Fibroblast of skin of left quadriceps (primary cell): Measurements from ENCODE around the gene SLC37A1.
"Not testable (repeated sequence)": the region's sequence is repeated elsewhere in the genome, so short reads cannot be mapped to it uniquely, and the experiment has no call there.

Experiments
- DNase-seq, 2 experiments: peaks; one replicate each; pipeline ENCODE4 v3.0.0-alpha.2; 2013; ENCODE audit warnings: low read depth in 2 of 2

The SLC37A1 gene

DNA sequence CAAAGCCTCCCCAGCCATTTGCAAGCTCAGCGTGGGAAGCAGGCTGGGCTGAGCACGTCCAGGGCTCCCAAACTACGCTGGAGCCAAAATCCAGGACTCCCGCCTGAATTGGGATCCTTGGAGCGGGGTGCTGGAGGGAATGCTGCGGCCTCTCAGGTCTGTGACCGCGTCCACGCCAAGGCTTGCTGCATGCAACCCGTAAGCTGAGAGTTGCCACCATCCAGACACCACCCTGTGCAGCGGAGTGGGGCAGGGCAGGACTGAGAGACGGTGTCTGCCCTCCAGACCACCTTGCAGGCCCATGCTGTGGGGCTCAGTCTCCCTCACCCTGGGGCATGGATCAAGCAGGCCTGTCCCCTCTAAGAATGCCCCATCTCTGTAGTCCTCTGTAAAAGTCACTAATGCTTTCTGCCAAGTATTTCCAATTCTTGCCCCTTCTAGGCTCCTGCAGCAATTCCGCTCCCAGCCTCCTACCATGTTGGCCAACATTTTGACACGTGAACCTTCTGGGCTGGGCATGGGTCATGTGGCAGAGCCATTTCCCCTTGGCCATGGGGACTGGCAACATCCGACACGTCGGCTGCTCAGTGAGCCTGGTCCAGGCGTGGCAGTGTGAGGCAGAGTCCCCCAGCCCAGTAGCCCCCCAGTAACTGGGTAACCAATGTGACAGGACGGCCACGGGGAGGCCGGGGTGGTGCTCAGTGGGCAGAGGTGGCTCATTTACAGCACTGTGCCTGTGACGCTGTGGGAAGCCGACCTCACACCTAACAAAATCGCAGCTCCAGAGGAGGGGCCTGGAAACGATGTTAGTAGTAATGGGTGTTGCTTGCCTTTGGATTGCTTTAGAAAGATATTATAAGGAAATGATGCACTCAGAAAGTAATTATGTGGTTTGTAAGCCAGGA lies 81.9 kb downstream of the SLC37A1 start:
- DNase-seq, result no peak

DNA sequence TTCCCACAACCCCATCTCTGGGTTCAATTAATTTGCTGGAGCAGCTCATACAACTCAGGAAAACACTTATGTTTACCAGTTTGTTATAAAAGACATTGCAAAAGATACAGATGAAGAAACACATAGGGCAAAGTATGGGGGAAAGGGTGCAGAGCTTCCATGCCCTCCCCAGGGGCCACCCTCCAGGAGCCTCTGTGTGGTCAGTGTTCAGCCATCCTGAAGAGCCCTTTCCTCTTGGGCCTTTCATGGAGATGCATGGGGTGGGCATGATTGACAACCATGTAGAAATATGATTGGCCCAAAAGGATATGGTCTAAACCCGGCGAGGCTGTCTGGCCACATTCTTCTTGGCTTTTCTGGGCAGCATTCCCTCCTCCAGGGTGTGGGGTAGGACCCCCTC lies 83.0 kb downstream of the SLC37A1 start:
- no peak for DNase-seq

DNA sequence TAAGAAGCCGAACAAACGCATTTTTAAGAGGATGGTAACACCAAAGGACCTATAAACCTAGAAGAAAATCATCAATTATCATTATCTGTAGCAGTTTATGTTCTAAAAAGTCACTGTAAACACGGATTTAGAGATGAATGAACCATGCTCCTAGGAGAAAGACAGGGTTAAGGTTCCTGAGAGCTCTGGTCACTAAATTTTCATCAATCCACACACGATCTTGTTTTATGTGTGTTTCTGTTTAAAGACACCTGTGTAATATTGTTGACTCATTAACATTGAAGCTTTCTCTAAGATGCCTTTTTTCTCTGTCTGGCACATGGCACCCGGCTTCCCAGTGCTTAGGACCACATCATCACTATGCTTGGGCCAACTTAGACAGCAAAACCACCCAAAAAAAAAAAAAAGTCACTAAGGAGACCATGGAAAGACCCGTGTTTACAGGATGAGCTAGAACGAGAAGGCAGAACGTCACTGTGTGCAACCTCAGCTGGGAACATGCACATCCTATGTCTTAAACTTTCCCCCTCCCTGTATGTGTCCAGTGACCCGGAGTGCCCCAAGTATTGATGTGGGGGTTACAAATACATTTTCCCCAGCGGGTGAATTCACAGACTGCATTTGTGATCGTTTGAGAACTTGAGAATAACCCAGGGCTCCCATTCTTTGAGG lies 84.0 kb downstream of the SLC37A1 start:
- DNase-seq, result no peak

DNA sequence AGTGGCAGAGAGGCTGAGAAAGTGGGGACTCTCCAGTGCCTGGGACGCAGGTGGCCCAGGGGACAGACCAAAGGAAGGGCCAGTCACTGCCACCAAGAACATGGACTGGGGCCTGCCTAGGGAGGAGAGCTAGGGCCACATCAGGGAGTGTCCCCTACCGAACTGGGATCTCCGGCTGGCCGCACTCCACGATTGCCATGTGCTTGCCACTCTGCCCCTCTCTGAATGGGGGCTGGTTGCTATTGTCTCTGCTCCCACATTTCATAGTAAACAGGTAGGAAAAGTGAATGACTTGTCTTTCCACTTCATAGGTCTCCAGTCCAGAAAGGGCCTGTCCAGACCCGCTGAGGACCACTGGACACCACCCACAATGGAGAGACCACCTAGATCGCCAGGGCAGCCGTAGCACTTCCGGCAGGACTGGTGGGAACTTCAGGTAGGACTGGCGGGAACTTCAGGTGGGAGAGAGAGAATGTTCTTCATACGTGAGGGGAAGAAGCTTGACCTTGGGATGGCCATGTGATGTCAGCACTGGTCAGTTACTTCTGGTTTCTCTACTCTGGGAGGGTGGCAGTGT lies 84.6 kb downstream of the SLC37A1 start:
- DNase-seq, result no peak

DNA sequence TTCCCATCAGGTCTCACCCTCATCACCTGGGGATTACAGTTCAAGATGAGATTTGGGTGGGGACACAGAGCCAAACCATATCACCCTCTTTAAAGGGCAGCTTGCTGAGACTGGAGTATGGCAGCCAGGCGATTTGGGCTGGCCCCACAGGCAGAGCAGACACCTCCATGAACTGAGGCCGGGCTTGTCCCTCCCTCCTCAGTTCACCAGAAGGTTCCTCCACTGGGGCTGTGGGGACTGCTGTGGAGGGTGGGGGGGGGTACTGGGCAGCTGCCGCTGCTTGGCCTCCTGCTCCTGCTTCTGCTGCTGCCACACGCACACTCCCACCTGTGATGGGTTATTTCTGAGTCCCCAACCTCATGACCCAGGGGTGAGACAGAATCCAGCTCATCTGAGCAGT lies 85.8 kb downstream of the SLC37A1 start:
- DNase-seq, result no peak

DNA sequence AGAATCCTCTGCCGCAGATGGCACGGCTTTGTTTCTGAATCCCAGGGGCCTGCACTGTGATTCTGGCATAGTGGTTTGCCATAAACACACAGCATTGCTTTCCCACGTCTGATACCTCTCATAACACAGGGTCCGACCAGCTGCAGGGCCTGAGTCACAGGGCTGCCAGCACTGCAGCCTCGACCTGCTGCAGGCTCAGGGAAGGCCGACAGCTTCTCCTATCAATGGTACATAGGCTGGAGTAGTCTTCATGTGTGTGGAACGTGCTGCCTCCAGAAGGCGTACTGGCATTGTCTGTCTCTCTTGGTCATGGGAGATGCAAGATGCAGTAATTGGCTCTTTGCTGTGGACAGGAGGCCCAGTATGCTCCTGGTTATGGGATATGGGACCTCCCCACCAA lies 86.3 kb downstream of the SLC37A1 start:
- no peak for DNase-seq

DNA sequence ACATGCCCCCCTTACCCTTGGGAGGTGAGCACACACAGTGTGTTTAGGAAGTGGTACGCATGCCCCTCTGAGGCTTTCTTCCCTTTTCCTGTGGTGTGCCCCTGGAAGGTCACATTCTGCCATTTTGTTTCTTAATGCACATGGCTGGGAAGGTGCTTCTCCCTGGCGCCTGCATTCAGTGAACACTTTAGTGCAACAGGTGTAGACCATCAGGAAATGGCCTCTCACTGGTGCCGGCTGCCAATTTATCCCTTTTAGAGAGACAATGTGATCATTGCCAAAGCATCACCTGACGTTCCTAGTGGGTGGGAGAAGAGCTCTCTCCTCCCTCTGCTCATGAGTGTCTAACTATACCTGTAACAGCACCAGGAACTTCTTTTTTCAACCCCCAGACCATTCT lies 88.0 kb downstream of the SLC37A1 start:
- DNase-seq, result no peak

DNA sequence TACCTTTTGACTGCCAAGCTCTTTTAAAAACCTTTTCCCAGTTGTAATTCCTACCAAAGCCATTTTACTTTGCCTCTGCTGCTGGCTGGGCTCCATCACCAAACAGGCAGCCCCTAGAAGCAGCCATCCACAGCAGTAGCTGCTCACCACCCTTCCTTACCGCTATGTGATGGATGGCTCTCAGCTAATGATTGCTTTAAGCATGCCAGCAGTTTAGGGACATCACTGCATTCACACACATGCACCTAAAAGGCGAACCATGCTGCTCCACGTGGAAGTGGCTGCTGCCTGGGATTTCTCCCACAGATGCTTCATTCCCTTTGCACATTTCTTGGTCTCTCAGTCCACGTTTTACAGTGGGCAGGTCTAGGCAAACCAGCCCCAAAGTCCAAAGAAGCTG lies 93.5 kb downstream of the SLC37A1 start:
- no peak for DNase-seq

DNA sequence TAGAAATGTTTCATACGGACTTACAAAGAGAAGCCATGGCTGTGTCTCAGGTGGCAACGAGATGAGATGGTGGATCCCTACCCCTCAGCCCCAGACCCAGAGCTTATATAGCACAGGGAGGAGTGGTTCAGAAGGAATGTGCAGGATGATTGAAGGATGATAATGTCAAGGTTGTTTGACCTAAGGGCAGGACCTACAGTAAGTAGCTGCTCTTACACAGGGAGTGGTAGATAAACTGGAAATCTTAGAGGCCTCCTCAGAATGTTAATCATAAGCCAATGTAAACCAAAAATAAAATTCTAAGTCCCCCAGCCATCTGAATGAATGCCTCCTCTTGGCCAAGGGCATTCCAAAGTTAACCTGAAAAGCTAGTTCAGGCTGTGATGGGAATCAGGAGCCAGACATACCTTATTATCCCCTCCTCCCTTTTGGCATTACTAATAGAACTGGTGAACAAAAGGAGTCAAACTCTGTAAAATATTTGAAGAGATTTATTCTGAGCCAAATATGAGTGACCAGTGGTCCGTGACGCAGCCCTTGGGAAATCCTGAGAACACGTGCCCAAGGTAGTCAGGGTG lies 94.0 kb downstream of the SLC37A1 start:
- no peak for DNase-seq

DNA sequence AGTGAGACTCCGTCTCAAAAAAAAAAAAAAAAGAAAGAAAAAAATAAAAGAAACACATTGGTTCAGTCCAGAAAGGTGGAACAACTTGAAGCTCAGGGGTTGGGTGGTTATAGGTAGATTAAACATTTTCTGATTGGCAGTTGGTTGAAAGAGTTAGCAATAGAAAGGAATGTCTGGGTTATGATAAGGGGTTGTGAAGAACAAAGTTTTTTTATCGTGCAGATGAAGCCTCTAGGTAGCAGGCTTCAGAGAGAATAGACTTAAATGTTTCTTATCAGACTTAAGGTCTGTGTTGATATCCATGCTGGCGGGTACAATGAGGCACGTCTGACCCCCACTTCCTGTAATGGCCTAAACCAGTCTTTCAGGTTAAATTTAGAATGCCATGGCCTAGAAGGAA lies 94.8 kb downstream of the SLC37A1 start:
- DNase-seq, result no peak

DNA sequence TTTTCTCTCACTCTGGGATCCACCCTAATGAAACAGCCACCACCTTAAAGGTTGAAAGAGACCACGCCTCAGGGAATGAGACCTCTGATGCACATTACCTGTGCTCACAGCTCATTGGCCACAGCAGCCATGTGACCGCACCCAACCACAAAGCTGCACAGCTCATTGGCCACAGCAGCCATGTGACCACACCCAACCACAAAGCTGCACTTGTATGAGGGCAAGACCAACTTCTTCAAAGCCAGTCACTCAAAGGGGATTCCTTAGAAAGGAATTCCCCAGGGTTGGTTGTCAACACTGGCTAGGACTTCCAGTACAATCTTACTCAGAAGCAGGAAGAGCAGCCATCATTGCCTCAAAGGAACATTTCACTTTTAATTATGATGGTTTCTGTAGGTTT lies 96.2 kb downstream of the SLC37A1 start:
- DNase-seq, result no peak

DNA sequence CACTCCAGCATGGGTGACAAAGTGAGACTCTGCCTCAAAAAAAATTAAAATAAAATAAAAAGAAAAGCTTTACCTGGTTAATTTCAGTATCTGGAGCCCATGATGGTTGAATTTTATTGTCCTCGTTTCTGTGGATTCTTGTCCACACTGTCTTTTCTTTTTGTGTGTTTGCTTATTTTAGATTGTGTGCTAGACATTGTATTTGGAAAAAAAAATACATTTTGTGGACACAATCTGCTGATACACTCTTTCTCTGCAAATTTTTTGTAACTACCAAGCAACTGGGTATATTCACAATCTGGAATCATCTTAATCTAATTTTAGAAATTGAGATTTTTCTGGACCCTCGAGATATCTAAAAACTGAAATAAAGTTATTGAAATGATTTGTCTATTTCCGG lies 98.2 kb downstream of the SLC37A1 start:
- DNase-seq, result no peak

DNA sequence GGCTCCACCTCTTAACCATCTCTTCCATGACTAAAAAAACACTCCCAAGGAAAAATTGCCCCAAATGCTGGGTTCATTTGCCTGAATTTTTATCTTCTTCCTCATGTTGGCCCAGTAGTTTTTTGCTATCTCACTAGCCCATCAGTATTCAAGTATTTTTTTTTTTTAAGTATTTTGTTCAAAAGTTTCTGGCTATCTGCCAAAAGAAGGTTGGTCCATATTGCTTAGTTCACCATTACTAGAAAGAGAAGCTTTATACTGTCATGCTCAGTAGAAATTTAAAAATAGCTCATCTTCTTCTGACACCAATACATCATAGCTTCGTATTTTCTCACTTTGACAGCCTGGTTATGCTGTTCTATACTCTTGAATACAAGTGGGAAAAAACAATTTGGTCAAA lies 98.7 kb downstream of the SLC37A1 start:
- no peak for DNase-seq

DNA sequence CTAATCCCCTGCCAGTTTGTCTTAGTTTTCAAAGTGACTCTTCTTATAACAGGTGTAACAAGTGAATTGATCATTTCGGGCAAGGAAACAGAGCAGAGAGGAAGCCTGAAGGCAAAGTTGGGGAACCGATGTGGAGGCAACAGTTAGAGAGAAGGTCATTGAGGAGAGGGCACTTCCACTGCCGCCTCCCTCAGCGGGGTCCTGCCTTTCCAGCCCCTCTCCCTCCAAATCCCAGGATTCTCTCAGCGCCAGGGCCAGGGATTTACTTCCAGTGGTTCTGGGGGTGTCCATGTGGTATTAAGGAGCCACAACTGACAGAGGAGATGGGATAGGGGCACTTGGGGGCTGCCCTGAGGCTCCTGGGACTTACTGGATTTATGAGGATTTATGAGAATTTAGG lies 100.1 kb downstream of the SLC37A1 start:
- DNase-seq, result no peak

DNA sequence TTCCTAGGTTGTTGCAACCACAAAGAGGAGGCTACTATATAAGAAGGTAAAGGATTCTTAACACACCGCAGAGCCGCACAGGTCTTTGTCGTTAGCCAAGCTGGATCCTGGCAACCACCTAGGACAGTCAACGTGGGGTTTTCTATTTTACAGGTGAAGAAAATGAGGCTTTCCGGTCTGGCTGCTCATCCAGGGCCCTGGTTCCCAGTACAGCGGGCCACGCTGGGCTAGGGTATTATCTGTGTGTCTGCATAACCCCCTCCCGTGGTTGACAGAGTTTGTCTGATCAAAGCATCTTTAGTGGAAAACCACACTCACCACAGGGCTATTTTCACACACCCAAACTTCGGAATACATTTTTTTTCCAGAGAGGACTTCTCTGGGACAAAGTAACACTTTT lies 100.7 kb downstream of the SLC37A1 start:
- no peak for DNase-seq

DNA sequence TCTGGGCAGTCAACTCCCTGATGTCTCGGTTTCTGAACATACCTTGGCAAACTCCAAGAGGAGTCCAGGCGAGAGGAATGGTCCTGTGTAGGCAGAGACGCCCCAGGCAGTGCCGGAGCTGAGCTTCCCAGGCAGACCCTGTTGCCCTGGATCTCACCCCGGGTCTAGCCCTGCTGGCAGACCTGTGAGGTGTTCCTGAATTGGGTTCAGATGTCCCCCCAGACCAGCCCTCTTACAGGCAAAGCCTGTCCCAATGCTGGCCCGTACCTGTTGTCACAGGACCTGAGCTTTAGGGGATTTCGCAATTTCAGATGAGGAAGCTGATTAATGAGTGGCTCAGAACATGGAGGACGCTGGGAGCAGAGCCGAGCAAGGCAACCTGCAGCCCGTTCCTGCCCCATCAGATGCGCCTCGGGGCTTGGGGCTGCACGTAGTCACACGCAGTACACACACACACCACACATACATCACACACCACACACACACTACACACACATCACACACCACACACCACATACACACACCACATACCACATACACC lies 101.2 kb downstream of the SLC37A1 start:
- DNase-seq, result no peak

DNA sequence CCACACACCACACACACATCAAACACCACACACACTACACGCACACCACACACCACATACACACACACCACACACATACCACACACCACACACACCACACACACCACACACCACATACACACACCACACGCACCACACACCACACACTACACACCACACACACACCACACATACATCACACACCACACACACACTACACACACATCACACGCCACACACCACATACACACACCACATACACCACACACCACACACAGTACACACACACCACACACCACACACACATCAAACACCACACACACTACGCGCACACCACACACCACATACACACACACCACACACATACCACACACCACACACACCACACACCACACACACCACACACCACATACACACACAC lies 101.7 kb downstream of the SLC37A1 start:
- DNase-seq, result not testable (repeated sequence)

DNA sequence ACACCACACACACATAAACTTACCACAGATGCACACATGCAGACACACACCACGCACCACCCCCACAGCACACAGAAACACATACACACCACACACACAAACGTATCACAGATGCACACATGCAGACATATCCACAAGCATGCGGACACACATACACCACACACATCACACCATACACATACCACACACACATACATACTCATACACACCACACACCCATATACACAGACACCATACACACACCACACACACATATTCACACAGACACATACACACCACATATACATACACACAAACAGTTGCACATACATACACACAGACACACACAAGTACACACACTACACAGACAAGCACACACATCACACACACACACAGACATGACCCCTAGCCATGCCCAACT lies 102.3 kb downstream of the SLC37A1 start:
- DNase-seq, result no peak

DNA sequence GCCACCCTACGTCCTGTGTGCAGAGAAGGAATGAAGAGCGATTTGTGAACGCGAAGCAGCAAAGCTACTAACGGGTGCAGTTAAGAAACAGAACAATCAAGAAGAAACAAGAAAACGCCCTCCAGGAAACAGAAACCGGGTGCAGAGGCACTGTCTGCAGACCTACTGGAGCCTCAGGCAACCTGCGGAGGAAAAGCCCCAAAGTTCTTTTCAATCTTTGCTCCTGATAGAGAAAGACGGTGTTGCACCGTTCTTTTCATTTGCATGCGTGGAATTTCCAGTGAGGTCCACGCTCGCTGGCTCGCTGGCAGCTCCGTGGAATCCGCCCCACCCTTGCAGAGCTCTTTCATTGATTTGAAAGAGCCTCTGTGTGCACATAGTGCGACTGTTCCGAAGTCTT lies 102.8 kb downstream of the SLC37A1 start:
- DNase-seq, result no peak

DNA sequence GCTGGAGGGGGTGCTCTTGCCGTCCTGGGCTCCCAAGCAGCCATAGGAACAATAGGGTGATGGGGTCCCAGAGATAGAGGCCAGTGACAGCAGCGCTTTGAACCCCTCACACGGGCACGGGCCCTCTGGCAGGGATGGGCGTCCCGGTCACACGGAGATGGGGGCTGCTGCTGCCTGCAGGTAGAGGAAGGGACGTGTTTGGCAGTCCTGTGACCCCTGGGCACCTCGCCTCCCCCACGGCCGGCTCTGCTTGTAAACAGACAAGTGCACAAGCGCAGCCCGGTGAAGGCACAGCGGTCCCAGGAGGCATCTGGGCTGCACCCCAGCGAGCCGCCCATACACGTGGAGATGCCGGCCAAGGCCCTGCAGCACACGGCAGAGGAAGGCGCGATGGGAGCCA lies 103.3 kb downstream of the SLC37A1 start:
- DNase-seq, result no peak

DNA sequence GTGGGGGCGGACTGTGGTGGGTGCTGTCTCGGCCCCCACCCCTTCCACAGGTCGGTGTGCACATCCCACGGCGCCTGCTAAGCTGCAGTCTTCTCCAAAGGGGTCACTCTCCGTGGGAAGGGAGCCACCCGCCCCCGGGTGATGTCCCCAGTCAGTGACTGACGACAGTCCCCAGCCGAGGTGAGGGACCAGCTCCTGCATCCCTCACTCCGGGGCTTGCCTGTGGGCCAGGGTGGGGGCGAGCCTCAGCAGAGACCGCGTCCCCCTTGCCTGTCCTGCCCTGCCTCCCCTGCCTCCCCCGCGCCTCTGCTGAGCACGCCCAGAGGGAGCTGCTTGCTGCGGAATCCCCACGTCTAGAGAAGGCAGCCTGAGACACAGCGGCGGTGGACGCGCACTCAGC lies 103.8 kb downstream of the SLC37A1 start:
- no peak for DNase-seq

DNA sequence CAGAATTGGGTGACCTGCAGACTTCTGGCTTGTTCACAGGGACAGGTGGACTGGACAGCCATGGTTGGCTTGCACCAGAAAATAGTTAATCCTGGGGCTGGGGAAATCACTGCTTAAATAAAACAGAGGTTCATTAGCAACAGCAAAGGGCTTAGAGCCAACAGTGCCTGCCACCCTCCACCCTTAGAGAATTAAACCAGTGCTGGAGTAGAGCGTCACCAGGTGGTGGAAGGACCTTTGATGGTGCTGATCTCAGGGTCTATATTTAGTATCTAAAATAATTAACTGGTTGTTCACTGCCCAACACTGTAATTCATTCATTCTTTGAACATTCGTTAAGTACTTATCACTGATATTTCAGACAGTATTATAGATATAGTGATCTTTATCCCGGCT lies 105.1 kb downstream of the SLC37A1 start:
- no peak for DNase-seq
